Ishikawa (cell line): ENCODE results near the gene RYR3.

Experiments
- CREB1 ChIP-seq: IDR thresholded peaks from 2 replicates; pipeline ENCODE4 v1.6.1; 2012; ENCODE audit warnings: low read depth
- EGR1 ChIP-seq: IDR thresholded peaks from 2 replicates; pipeline ENCODE4 v1.6.1; 2012
- EP300 ChIP-seq: IDR thresholded peaks from 2 replicates; pipeline ENCODE4 v1.6.1; 2012; ENCODE audit warnings: borderline replicate concordance
- FOXM1 ChIP-seq: IDR thresholded peaks from 2 replicates; pipeline ENCODE4 v1.6.1; 2012; ENCODE audit warnings: low read depth, borderline replicate concordance
- MAX ChIP-seq: IDR thresholded peaks from 2 replicates; pipeline ENCODE4 v1.6.1; 2012
- RAD21 ChIP-seq: IDR thresholded peaks from 2 replicates; pipeline ENCODE4 v1.6.1; 2012; ENCODE audit warnings: low read depth
- REST ChIP-seq: IDR thresholded peaks from 2 replicates; pipeline ENCODE4 v1.6.1; 2012; ENCODE audit warnings: low read depth, mild to moderate bottlenecking
- TAF1 ChIP-seq: IDR thresholded peaks from 2 replicates; pipeline ENCODE4 v1.6.1; 2012; ENCODE audit warnings: low read depth, mild to moderate bottlenecking
- USF1 ChIP-seq: IDR thresholded peaks from 2 replicates; pipeline ENCODE4 v1.6.1; 2012
- YY1 ChIP-seq: IDR thresholded peaks from 2 replicates; pipeline ENCODE4 v1.6.1; 2012; ENCODE audit warnings: low read depth
- ZBTB7A ChIP-seq: IDR thresholded peaks from 2 replicates; pipeline ENCODE4 v1.6.1; 2012; ENCODE audit warnings: low read depth

- TF ChIP-seq YY1 (no peak), RAD21 (no peak), REST (no peak), EP300 (no peak), CREB1 (no peak), MAX (no peak), TAF1 (no peak), EGR1 (no peak), USF1 (no peak), FOXM1 (no peak), ZBTB7A (no peak)
Observed at GRCh38 chr15:33623010-33623409, 312.2 kb downstream of the RYR3 start.
